Activated CD8-positive, alpha-beta T cell treated with anti-CD3 and anti-CD28 coated beads for 36 hours (primary cell): ENCODE data around the gene USH1G. TPM values are rescaled to one million over a fixed set of nuclear protein-coding genes. Genes with fewer than 3 reads are reported as not detected.

Source experiments
- ATAC-seq: fragments of 200-7000 bp; cut with Tn5 transposase; one replicate; pipeline ENCODE4 v1.10.0; 2021; ENCODE audit warnings: mild to moderate bottlenecking, moderate library complexity
- CTCF ChIA-PET: fragments of 350-600 bp; sonication (Branson Sonifier 250); formaldehyde crosslinking; loops from one replicate; lab custom pipeline; 2021; ENCODE audit warnings: antibody characterized with exemption; lab: Charles Lee
- POLR2A ChIA-PET: fragments of 350-600 bp; sonication (Branson Sonifier 250); formaldehyde crosslinking; loops from one replicate; lab custom pipeline; 2021; ENCODE audit warnings: antibody characterized with exemption; lab: Charles Lee
- DNase-seq: peaks from one replicate; pipeline ENCODE4 v3.0.0-alpha.2; 2020
- H3K27ac Mint-ChIP-seq: one replicate; pipeline ENCODE4 v1.8.0; 2021; ENCODE audit warnings: mild to moderate bottlenecking, mixed read lengths
- H3K27me3 Mint-ChIP-seq: one replicate; pipeline ENCODE4 v1.8.0; 2021; ENCODE audit warnings: mixed read lengths
- H3K36me3 Mint-ChIP-seq: one replicate; pipeline ENCODE4 v1.8.0; 2021; ENCODE audit warnings: low read depth, mixed read lengths
- H3K4me1 Mint-ChIP-seq: one replicate; pipeline ENCODE4 v1.8.0; 2021; ENCODE audit warnings: low read depth, mixed read lengths
- H3K4me3 Mint-ChIP-seq: one replicate; pipeline ENCODE4 v1.8.0; 2021; ENCODE audit warnings: mild to moderate bottlenecking, moderate library complexity, mixed read lengths
- H3K9me3 Mint-ChIP-seq: one replicate; pipeline ENCODE4 v1.8.0; 2021; ENCODE audit warnings: mixed read lengths
- intact Hi-C: fragments of 100-400 bp; cut with micrococcal nuclease; formaldehyde crosslinking; loops from one replicate; pipeline ENCODE4 v1.10.0; 2022
- total RNA-seq, 2 experiments: library from RNA; stranded (reverse); gene quantifications; one replicate each; pipeline ENCODE4 v1.2.3, GENCODE V29; 2021
- TF ChIP-seq, protein P1 (sequence below): fragments of 200-600 bp; IDR thresholded peaks from one replicate; pipeline ENCODE4 v1.8.0; 2022; ENCODE audit warnings: antibody characterized with exemption, mild to moderate bottlenecking

The USH1G gene
- total RNA-seq, 2 experiments from 2014 or later = not detected

DNA sequence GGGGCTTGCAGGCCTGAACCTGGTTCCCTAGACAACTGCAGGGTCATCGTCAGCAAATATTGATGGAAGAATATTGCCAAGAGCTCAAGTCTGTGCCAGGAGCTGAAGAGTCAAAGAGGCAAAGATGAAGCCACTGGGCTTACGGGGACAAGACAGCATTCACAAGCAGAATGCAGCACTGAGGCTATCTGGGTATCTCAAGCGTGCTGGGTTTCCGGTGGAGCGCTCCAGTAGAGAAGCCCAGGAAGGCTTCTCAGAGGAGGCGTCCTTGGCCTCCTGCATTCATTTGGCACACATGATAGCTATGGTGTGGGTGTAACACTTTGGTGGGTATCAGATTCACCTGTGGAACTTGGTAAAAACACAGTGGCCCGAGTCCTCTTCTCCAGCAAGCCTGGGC, 32.5 kb downstream of the USH1G start:
- no peaks in the 10 kb centered on the region for H3K36me3 Mint-ChIP-seq
- CTCF ChIA-PET = interaction anchor here (1.3 to 1.7 kb wide), 2 partner anchors 67 to 70 kb away, joined by 3 to 5 read pairs; no protein-coding TSS in a partner anchor
- intact Hi-C loops = no loop called here
- peaks cover 27% of the 10 kb centered on the region for H3K27me3 Mint-ChIP-seq
- H3K27ac Mint-ChIP-seq = no peak overlapping the region
- TF ChIP-seq, protein P1, sequence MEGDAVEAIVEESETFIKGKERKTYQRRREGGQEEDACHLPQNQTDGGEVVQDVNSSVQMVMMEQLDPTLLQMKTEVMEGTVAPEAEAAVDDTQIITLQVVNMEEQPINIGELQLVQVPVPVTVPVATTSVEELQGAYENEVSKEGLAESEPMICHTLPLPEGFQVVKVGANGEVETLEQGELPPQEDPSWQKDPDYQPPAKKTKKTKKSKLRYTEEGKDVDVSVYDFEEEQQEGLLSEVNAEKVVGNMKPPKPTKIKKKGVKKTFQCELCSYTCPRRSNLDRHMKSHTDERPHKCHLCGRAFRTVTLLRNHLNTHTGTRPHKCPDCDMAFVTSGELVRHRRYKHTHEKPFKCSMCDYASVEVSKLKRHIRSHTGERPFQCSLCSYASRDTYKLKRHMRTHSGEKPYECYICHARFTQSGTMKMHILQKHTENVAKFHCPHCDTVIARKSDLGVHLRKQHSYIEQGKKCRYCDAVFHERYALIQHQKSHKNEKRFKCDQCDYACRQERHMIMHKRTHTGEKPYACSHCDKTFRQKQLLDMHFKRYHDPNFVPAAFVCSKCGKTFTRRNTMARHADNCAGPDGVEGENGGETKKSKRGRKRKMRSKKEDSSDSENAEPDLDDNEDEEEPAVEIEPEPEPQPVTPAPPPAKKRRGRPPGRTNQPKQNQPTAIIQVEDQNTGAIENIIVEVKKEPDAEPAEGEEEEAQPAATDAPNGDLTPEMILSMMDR = no peak
- ATAC-seq = no peak
- POLR2A ChIA-PET = no interaction called here
- H3K4me1 Mint-ChIP-seq = peaks cover 2% of the 10 kb centered on the region
- H3K4me3 Mint-ChIP-seq = no peak overlapping the region
- no peaks in the 10 kb centered on the region for H3K9me3 Mint-ChIP-seq
- no peak for DNase-seq

- H3K4me1 Mint-ChIP-seq = no peaks in the 10 kb centered on the region
- intact Hi-C loops = no loop called here
- TF ChIP-seq, protein P1 = no peak
- H3K36me3 Mint-ChIP-seq = no peaks in the 10 kb centered on the region
- no peak for ATAC-seq
- no peak overlapping the region for H3K4me3 Mint-ChIP-seq
- H3K27ac Mint-ChIP-seq = no peak overlapping the region
- no peak for DNase-seq
- peaks cover 18% of the 10 kb centered on the region for H3K27me3 Mint-ChIP-seq
- no peaks in the 10 kb centered on the region for H3K9me3 Mint-ChIP-seq
- CTCF ChIA-PET = interaction anchor here (0.9 to 1.8 kb wide), 2 partner anchors 23 to 73 kb away, joined by 4 read pairs; no protein-coding TSS in a partner anchor
- POLR2A ChIA-PET = no interaction called here
These were observed 34.6 kb downstream of the USH1G start for GRCh38 chr17:74888469-74888868.

DNA sequence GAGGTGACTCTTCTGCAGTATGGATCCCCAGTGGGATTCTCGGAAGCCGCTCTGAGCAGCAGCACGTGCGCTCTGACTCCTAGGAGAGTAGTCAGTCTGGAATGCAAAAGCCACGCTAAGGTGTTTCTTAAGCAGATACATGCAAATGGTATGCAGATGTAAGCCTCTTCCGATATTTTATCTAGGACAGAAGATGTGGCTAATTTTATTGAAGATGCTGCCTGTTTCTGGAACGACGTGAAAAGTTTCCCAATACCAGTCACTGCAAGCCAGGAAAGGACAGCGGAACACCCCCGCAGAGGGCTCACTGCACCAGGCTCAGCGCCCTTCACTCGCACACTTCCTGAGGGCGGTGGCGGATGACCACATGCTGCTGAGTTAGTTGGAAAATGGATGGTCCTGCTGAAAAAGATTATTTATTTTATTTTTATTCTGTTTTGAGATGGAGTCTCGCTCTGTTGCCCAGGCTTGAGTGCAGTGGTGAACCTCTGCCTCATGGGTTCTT, 39.8 kb downstream of the USH1G start:
- no peaks in the 10 kb centered on the region for H3K4me1 Mint-ChIP-seq

GRCh38 chr17:74882517-74883240, 40.4 kb downstream of the USH1G start:
- H3K4me3 Mint-ChIP-seq = no peak overlapping the region
- ChIA-PET CTCF (interaction anchor here (13.9 kb wide), 1 partner anchor 21 kb away, joined by 139 read pairs; the partner anchor contains the start of gene GRIN2C), POLR2A (no interaction called here)
- TF ChIP-seq, protein P1 = no peak
- no peaks in the 10 kb centered on the region for H3K36me3 Mint-ChIP-seq
- no peak for ATAC-seq
- no peak for DNase-seq
- intact Hi-C loops = no loop called here
- no peak overlapping the region for H3K27ac Mint-ChIP-seq
- no peaks in the 10 kb centered on the region for H3K4me1 Mint-ChIP-seq
- H3K27me3 Mint-ChIP-seq = peaks cover 5% of the 10 kb centered on the region
- no peaks in the 10 kb centered on the region for H3K9me3 Mint-ChIP-seq

More for the DNA sequence above, 39.8 kb downstream of the USH1G start:
- ChIA-PET POLR2A (no interaction called here), CTCF (no interaction called here)
- Mint-ChIP-seq H3K4me3 (no peak overlapping the region), H3K27ac (no peak overlapping the region), H3K27me3 (peaks cover 5% of the 10 kb centered on the region), H3K9me3 (no peaks in the 10 kb centered on the region), H3K36me3 (no peaks in the 10 kb centered on the region)
- intact Hi-C loops = no loop called here
- TF ChIP-seq, protein P1 = no peak
- no peak for DNase-seq
- ATAC-seq = no peak

GRCh38 chr17:74881073-74881472, 42.0 kb downstream of the USH1G start:
- Mint-ChIP-seq H3K36me3 (no peaks in the 10 kb centered on the region), H3K4me1 (no peaks in the 10 kb centered on the region), H3K27ac (no peak overlapping the region), H3K9me3 (no peaks in the 10 kb centered on the region), H3K27me3 (peaks cover 5% of the 10 kb centered on the region), H3K4me3 (no peak overlapping the region)
- TF ChIP-seq, protein P1 = no peak
- CTCF ChIA-PET = interaction anchor here (13.9 kb wide), 1 partner anchor 19 kb away, joined by 139 read pairs; the partner anchor contains the start of gene GRIN2C
- DNase-seq (no peak), ATAC-seq (no peak)
- intact Hi-C loops = no loop called here
- POLR2A ChIA-PET = interaction anchor here (0.9 kb wide), 1 partner anchor 21 kb away, joined by 3 read pairs; no protein-coding TSS in a partner anchor
